ENCODE measurements around the gene ALKBH5. TPM values are rescaled to one million over a fixed set of nuclear protein-coding genes. Genes with fewer than 3 reads are reported as not detected.

The ALKBH5 gene
- polyA plus RNA-seq, 2 of the 4 experiments (the other 2 are of a cell fraction), result 57.9 to 105 TPM

GRCh38 chr17:18230288-18231141 lies 46.9 kb downstream of the ALKBH5 start:
- CTCF ChIA-PET, result interaction anchor here (0.7 to 12.1 kb wide), 6 partner anchors 9 to 121 kb away, joined by 3 to 103 read pairs (median 4); no protein-coding TSS in a partner anchor

GRCh38 chr17:18231164-18231563 lies 47.5 kb downstream of the ALKBH5 start:
- POLR2A ChIA-PET, result no interaction called here
- H3K4me2 ChIP-seq, result no peak overlapping the region
- H3K9me3 ChIP-seq, result no peaks in the 10 kb centered on the region
- WGBS (ENCODE audit: missing lambda C conversion rate), result 80% methylated on average over 9 of the region's 9 CpGs
- H3K4me3 ChIP-seq, result no peak overlapping the region
- CTCF ChIA-PET, result interaction anchor here (0.7 to 12.1 kb wide), 5 partner anchors 10 to 121 kb away, joined by 3 to 103 read pairs (median 5); no protein-coding TSS in a partner anchor
- DNase-seq (ENCODE audit: low read depth in 1 of 2, low spot score in 1 of 2) (no peak), ATAC-seq (no peak), FAIRE-seq (no peak)
- peaks cover 12% of the 10 kb centered on the region; the same call in 2 of the 3 replicates for H3K4me1 ChIP-seq
- TF ChIP-seq CTCF (IDR thresholded peaks at IDR 0.05) (no peak), EHMT2 (IDR thresholded peaks at IDR 0.05; ENCODE audit: low read depth) (no peak), PBX3 (IDR thresholded peaks at IDR 0.05) (no peak), POLR2AphosphoS2 (conservative IDR thresholded peaks at IDR 0.05; ENCODE audit: low read length) (no peak)
- H3K27ac ChIP-seq, result no peak overlapping the region

More at GRCh38 chr17:18230288-18231141, 46.9 kb downstream of the ALKBH5 start:
- no peak overlapping the region for H3K4me2 ChIP-seq
- DNase-seq (ENCODE audit: low read depth in 1 of 2, low spot score in 1 of 2) (no peak), FAIRE-seq (no peak), ATAC-seq (no peak)
- no peak overlapping the region for H3K27ac ChIP-seq
- TF ChIP-seq JUNB (IDR thresholded peaks at IDR 0.05), result no peak
- TF ChIP-seq GATA3 (IDR thresholded peaks at IDR 0.05; ENCODE audit: borderline replicate concordance), result no peak
- no peak for TF ChIP-seq TP53 (CRISPR knock-in tag; IDR thresholded peaks at IDR 0.05)
- TF ChIP-seq TFCP2L1 (CRISPR knock-in tag; IDR thresholded peaks at IDR 0.05), result no peak
- no peak for TF ChIP-seq CBX8 (IDR thresholded peaks at IDR 0.05)
- no peak for TF ChIP-seq HOXB13 (CRISPR knock-in tag; IDR thresholded peaks at IDR 0.05; ENCODE audit: low read depth)
- TF ChIP-seq FOSL2 (IDR thresholded peaks at IDR 0.05), result no peak
- no peak for TF ChIP-seq FOSL2 (CRISPR knock-in tag; IDR thresholded peaks at IDR 0.05)
- TF ChIP-seq ATOH8 (CRISPR knock-in tag; IDR thresholded peaks at IDR 0.05; ENCODE audit: low read depth), result no peak
- no peaks in the 10 kb centered on the region for H3K9me3 ChIP-seq
- POLR2A ChIA-PET, result no interaction called here
- no peak overlapping the region for H3K4me3 ChIP-seq
- WGBS (ENCODE audit: missing lambda C conversion rate), result 84% methylated on average over 13 of the region's 14 CpGs
- peaks cover 9% of the 10 kb centered on the region; the same call in 2 of the 3 replicates for H3K4me1 ChIP-seq

GRCh38 chr17:18233803-18234518 lies 50.3 kb downstream of the ALKBH5 start:
- ATAC-seq (no peak), DNase-seq (ENCODE audit: low read depth in 1 of 2, low spot score in 1 of 2) (no peak), FAIRE-seq (no peak)
- CTCF ChIA-PET, result interaction anchor here (0.6 to 12.1 kb wide), 4 partner anchors 9 to 16 kb away, joined by 3 to 103 read pairs (median 20); no protein-coding TSS in a partner anchor
- no peak overlapping the region for H3K4me3 ChIP-seq
- H3K9me3 ChIP-seq, result no peaks in the 10 kb centered on the region
- no peak overlapping the region for H3K4me2 ChIP-seq
- peaks cover 6% of the 10 kb centered on the region; the same call in 1 of the 3 replicates for H3K4me1 ChIP-seq
- POLR2A ChIA-PET, result no interaction called here
- H3K27ac ChIP-seq, result no peak overlapping the region
- 80% methylated on average over 10 of the region's 22 CpGs for WGBS (ENCODE audit: missing lambda C conversion rate)
- TF ChIP-seq HMGXB4 (CRISPR knock-in tag; IDR thresholded peaks at IDR 0.05; ENCODE audit: borderline replicate concordance), result no peak
- TF ChIP-seq KDM1A (IDR thresholded peaks at IDR 0.05; ENCODE audit: low read depth), result no peak
- TF ChIP-seq REST (IDR thresholded peaks at IDR 0.05), result no peak
- no peak for TF ChIP-seq POLR2A (IDR thresholded peaks at IDR 0.05; ENCODE audit: low read length)
- TF ChIP-seq CBX2 (IDR thresholded peaks at IDR 0.05; ENCODE audit: borderline replicate concordance, low read depth), result no peak
- TF ChIP-seq ZSCAN20 (CRISPR knock-in tag; IDR thresholded peaks at IDR 0.05), result no peak
- no peak for TF ChIP-seq EP300 (IDR thresholded peaks at IDR 0.05)
- no peak for TF ChIP-seq BCL3 (IDR thresholded peaks at IDR 0.05)
- no peak for TF ChIP-seq EHMT2 (IDR thresholded peaks at IDR 0.05; ENCODE audit: low read depth)
